ENCODE results near the gene WWP2. TPM values are rescaled to one million over a fixed set of nuclear protein-coding genes. Genes with fewer than 3 reads are reported as not detected.

The WWP2 gene
- total RNA-seq, 4 donors from 2014 or later = 21.9 to 32.8 (median 27.8) TPM

GRCh38 chr16:69934751-69935150 lies 172.6 kb downstream of the WWP2 start:
- Histone ChIP-seq H3K36me3 (peaks cover 74 to 99% (median 95%) of the 10 kb centered on the region in 4 donors), H3K4me1 (peaks cover 0 to 7% (median 3%) of the 10 kb centered on the region in 4 donors)
- no peak for DNase-seq (ENCODE audit: extremely low spot score)

DNA sequence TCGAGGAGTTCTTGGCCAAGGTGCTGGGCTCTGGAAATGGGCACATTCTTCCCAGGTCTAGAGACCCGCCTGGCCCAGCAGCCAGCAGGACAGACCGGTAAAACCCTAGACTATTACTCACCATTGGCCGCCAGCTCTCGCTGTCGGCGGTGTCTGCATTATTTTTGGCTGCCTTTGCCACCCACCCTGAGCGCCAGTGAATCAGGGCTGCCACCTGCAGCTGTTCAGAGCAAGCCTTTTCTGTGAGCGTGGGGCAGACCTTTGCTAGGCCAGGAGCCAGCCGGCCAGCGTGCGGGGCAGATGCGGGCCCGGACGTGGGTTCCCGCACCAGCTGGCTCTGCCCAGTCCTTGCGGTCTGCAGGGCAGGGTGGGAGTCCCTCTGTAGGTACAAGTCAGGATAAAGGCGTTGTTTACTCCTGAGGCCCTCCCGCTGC lies 173.2 kb downstream of the WWP2 start:
- WGBS = 97% methylated on average over 17 of the region's 19 CpGs
- Histone ChIP-seq H3K9me3 (no peaks in the 10 kb centered on the region), H3K27me3 (no peaks in the 10 kb centered on the region), H3K4me3 (no peak overlapping the region), H3K27ac (replicated peaks in 1 of 4) (no peak overlapping the region), H3K36me3 (peaks cover 79 to 100% (median 98%) of the 10 kb centered on the region in 4 donors), H3K4me1 (peaks cover 0 to 1% (median under 1%) of the 10 kb centered on the region in 4 donors)
- no peak for TF ChIP-seq CTCF (IDR thresholded peaks at IDR 0.05)
- no peak for TF ChIP-seq POLR2AphosphoS5 (IDR thresholded peaks at IDR 0.05)
- no peak for TF ChIP-seq EP300 (IDR thresholded peaks at IDR 0.05)
- TF ChIP-seq POLR2A (IDR thresholded peaks at IDR 0.05; ENCODE audit: low read depth) = no peak
- intact Hi-C loops (cut with DNase I) = no loop called here
- DNase-seq (ENCODE audit: extremely low spot score) = no peak

More at GRCh38 chr16:69934751-69935150, 172.6 kb downstream of the WWP2 start:
- H3K27ac ChIP-seq (replicated peaks in 1 of 4) = no peak overlapping the region
- WGBS = 95% methylated on average over 11 of the region's 17 CpGs
- H3K9me3 ChIP-seq = no peaks in the 10 kb centered on the region
- H3K4me3 ChIP-seq = no peak overlapping the region
- TF ChIP-seq POLR2A (IDR thresholded peaks at IDR 0.05; ENCODE audit: low read depth) (no peak), POLR2AphosphoS5 (IDR thresholded peaks at IDR 0.05) (no peak), CTCF (IDR thresholded peaks at IDR 0.05) (no peak), EP300 (IDR thresholded peaks at IDR 0.05) (no peak)
- no peaks in the 10 kb centered on the region for H3K27me3 ChIP-seq
- intact Hi-C loops (cut with DNase I) = no loop called here

- no peak for DNase-seq (ENCODE audit: extremely low spot score)
- Histone ChIP-seq H3K4me3 (no peak overlapping the region), H3K36me3 (peaks cover 79 to 100% (median 99%) of the 10 kb centered on the region in 4 donors), H3K9me3 (no peaks in the 10 kb centered on the region), H3K27me3 (no peaks in the 10 kb centered on the region), H3K27ac (replicated peaks in 1 of 4) (no peak overlapping the region), H3K4me1 (no peaks in the 10 kb centered on the region)
- WGBS = 92% methylated on average over 10 of the region's 10 CpGs
- intact Hi-C loops (cut with DNase I) = no loop called here
- no peak for TF ChIP-seq EP300 (IDR thresholded peaks at IDR 0.05)
- TF ChIP-seq CTCF (IDR thresholded peaks at IDR 0.05) = no peak
- TF ChIP-seq POLR2A (IDR thresholded peaks at IDR 0.05; ENCODE audit: low read depth) = no peak
- no peak for TF ChIP-seq POLR2AphosphoS5 (IDR thresholded peaks at IDR 0.05)
Observed at GRCh38 chr16:69935740-69936139, 173.6 kb downstream of the WWP2 start.

DNA sequence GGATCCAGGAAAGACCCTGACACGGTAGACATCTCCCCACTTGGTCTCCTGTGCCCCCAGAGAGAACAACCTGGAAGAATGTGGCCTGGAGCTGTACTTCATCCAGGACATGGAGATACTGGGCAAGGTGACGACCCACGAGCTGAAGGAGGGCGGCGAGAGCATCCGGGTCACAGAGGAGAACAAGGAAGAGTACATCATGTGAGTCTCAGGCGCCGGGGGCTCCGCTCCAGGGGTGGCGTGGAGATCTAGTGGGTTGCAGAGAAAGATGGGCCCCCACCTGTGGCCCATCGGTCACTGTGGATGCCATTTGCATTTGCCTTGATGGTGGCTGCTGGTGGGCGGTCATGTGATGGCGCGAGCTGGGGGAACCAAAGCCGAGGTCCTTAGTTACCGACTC lies 174.1 kb downstream of the WWP2 start:
- no peaks in the 10 kb centered on the region for H3K27me3 ChIP-seq
- no peaks in the 10 kb centered on the region for H3K4me1 ChIP-seq
- no peak overlapping the region for H3K27ac ChIP-seq (replicated peaks in 1 of 4)
- intact Hi-C loops (cut with DNase I) = no loop called here
- DNase-seq (ENCODE audit: extremely low spot score) = no peak
- TF ChIP-seq CTCF (IDR thresholded peaks at IDR 0.05) = no peak
- no peak for TF ChIP-seq POLR2AphosphoS5 (IDR thresholded peaks at IDR 0.05)
- no peak for TF ChIP-seq EP300 (IDR thresholded peaks at IDR 0.05)
- no peak for TF ChIP-seq POLR2A (IDR thresholded peaks at IDR 0.05; ENCODE audit: low read depth)
- H3K36me3 ChIP-seq = peaks cover 76 to 100% (median 100%) of the 10 kb centered on the region in 4 donors
- no peaks in the 10 kb centered on the region for H3K9me3 ChIP-seq
- 85% methylated on average over 1 of the region's 16 CpGs for WGBS
- H3K4me3 ChIP-seq = no peak overlapping the region

DNA sequence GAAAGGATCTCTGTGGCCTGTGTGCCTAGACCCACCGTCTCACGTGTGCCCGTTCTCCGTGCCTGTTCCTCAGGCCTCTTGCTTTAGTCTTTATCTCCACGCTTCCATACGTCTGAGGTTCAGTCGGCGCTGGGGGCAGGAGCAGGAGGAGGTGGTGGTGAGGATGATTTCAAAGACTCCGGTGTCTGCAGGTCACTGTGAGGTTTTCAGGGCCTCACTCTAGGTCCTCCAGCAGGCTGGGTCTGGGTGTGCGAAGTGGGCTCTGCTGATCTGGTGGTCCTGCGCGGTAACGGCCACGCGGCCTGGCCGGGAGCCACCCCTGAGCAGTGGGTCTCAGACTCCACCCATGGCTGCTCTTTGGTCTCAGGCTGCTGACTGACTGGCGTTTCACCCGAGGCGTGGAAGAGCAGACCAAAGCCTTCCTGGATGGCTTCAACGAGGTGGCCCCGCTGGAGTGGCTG lies 174.6 kb downstream of the WWP2 start:
- H3K27ac ChIP-seq (replicated peaks in 1 of 4) = no peak overlapping the region
- H3K9me3 ChIP-seq = no peaks in the 10 kb centered on the region
- TF ChIP-seq POLR2A (IDR thresholded peaks at IDR 0.05; ENCODE audit: low read depth) = no peak
- TF ChIP-seq EP300 (IDR thresholded peaks at IDR 0.05) = no peak
- TF ChIP-seq POLR2AphosphoS5 (IDR thresholded peaks at IDR 0.05) = no peak
- no peak for TF ChIP-seq CTCF (IDR thresholded peaks at IDR 0.05)
- no peaks in the 10 kb centered on the region for H3K27me3 ChIP-seq
- WGBS = 91% methylated on average over 10 of the region's 21 CpGs
- peaks cover 71 to 100% (median 98%) of the 10 kb centered on the region in 4 donors for H3K36me3 ChIP-seq
- no peak for DNase-seq (ENCODE audit: extremely low spot score)
- H3K4me3 ChIP-seq = no peak overlapping the region
- H3K4me1 ChIP-seq = peaks cover 0 to 3% (median 0%) of the 10 kb centered on the region in 4 donors
- intact Hi-C loops (cut with DNase I) = no loop called here
